Measurements from ENCODE around the gene IL11.
"Not testable (repeated sequence)": the region's sequence is repeated elsewhere in the genome, so short reads cannot be mapped to it uniquely, and the experiment has no call there.

Gene IL11

GRCh38 chr19:55333870-55334269, 36.4 kb downstream of the IL11 start:
- Histone ChIP-seq H3K4me3 (ENCODE audit: low read depth, low read length) (no peak overlapping the region), H3K4me2 (ENCODE audit: low read length) (no peak overlapping the region), H3K4me1 (peaks cover 7% of the 10 kb centered on the region), H3K79me2 (no peaks in the 10 kb centered on the region), H3K9ac (no peak overlapping the region), H2AFZ (no peak overlapping the region), H3K27ac (no peak overlapping the region), H3K27me3 (ENCODE audit: control insufficient read depth, insufficient read depth, low read length) (no peaks in the 10 kb centered on the region), H3K9me3 (ENCODE audit: control insufficient read depth, low read length) (no peaks in the 10 kb centered on the region), H3K36me3 (ENCODE audit: control insufficient read depth, insufficient read depth, low read length) (no peaks in the 10 kb centered on the region)
- TF ChIP-seq CTCF (IDR thresholded peaks at IDR 0.05): no peak

- H3K4me1 ChIP-seq; H3K9ac ChIP-seq; H3K36me3 ChIP-seq (ENCODE audit: control insufficient read depth, insufficient read depth, low read length); H2AFZ ChIP-seq; H3K79me2 ChIP-seq; H3K9me3 ChIP-seq (ENCODE audit: control insufficient read depth, low read length); H3K4me2 ChIP-seq (ENCODE audit: low read length); H3K4me3 ChIP-seq (ENCODE audit: low read depth, low read length); H3K27me3 ChIP-seq (ENCODE audit: control insufficient read depth, insufficient read depth, low read length); H3K27ac ChIP-seq: not testable (repeated sequence)
Measured at GRCh38 chr19:55329791-55330190, 40.5 kb downstream of the IL11 start.

GRCh38 chr19:55328774-55329318, 41.4 kb downstream of the IL11 start:
- not testable (repeated sequence) for H3K27ac ChIP-seq; H3K4me1 ChIP-seq; H3K9ac ChIP-seq; H3K9me3 ChIP-seq (ENCODE audit: control insufficient read depth, low read length); H3K36me3 ChIP-seq (ENCODE audit: control insufficient read depth, insufficient read depth, low read length); H3K79me2 ChIP-seq; H3K4me3 ChIP-seq (ENCODE audit: low read depth, low read length); H3K4me2 ChIP-seq (ENCODE audit: low read length); H3K27me3 ChIP-seq (ENCODE audit: control insufficient read depth, insufficient read depth, low read length); H2AFZ ChIP-seq

GRCh38 chr19:55325172-55325571, 45.1 kb downstream of the IL11 start, which contains the start of gene TMEM150B:
TMEM150B (minus strand) TSS chr19:55325341; CDS start chr19:55321036, 4,305 bp downstream.
- H3K9ac ChIP-seq: no peak within 1 kb of the TSS
- no peaks in the 10 kb centered on the region for H3K9me3 ChIP-seq (ENCODE audit: control insufficient read depth, low read length)
- H3K4me3 ChIP-seq (ENCODE audit: low read depth, low read length): no peak within 1 kb of the TSS
- H3K36me3 ChIP-seq (ENCODE audit: control insufficient read depth, insufficient read depth, low read length): no peaks in the 10 kb centered on the region
- no peak within 1 kb of the TSS for H3K4me2 ChIP-seq (ENCODE audit: low read length)
- H3K79me2 ChIP-seq: no peaks in the 10 kb centered on the region
- H3K27ac ChIP-seq: no peak within 1 kb of the TSS
- no peak for TF ChIP-seq CTCF (IDR thresholded peaks at IDR 0.05)
- H2AFZ ChIP-seq: no peak within 1 kb of the TSS
- H3K4me1 ChIP-seq: no peaks in the 10 kb centered on the region
- no peaks in the 10 kb centered on the region for H3K27me3 ChIP-seq (ENCODE audit: control insufficient read depth, insufficient read depth, low read length)

- H3K27ac ChIP-seq: no peak overlapping the region
- H3K4me1 ChIP-seq: no peaks in the 10 kb centered on the region
- H3K9ac ChIP-seq: no peak overlapping the region
- H3K9me3 ChIP-seq (ENCODE audit: control insufficient read depth, low read length): no peaks in the 10 kb centered on the region
- H3K4me3 ChIP-seq (ENCODE audit: low read depth, low read length): no peak overlapping the region
- H3K4me2 ChIP-seq (ENCODE audit: low read length): no peak overlapping the region
- H3K36me3 ChIP-seq (ENCODE audit: control insufficient read depth, insufficient read depth, low read length): no peaks in the 10 kb centered on the region
- no peaks in the 10 kb centered on the region for H3K79me2 ChIP-seq
- no peaks in the 10 kb centered on the region for H3K27me3 ChIP-seq (ENCODE audit: control insufficient read depth, insufficient read depth, low read length)
- no peak for TF ChIP-seq CTCF (IDR thresholded peaks at IDR 0.05)
- H2AFZ ChIP-seq: no peak overlapping the region
Measured at GRCh38 chr19:55324662-55325061, 45.6 kb downstream of the IL11 start.

Measured in parathyroid adenoma (tissue), 2 donors.